ENCODE data around the gene MYO10.

- TF ChIP-seq CTCF (IDR thresholded peaks at IDR 0.05 in 4 of 5, conservative IDR thresholded peaks at IDR 0.05 in 1 of 5) = no peak
- TF ChIP-seq POLR2A (IDR thresholded peaks at IDR 0.05) = no peak
These were observed 228.3 kb downstream of the MYO10 start for GRCh38 chr5:16707869-16708192.
